IPS-18c (cell line): ENCODE data around the gene HAAO.

Source experiments
- H3K4me3 ChIP-seq: 2 replicates; pipeline ENCODE4 v1.7.0; 2013; ENCODE audit warnings: low read depth, mild to moderate bottlenecking, low read length, moderate library complexity; ENCODE audit not compliant: insufficient read depth
- H3K9me3 ChIP-seq: one replicate; pipeline ENCODE4 v1.6.1; 2013; ENCODE audit warnings: mild to moderate bottlenecking, low read length, moderate library complexity; ENCODE audit not compliant: control insufficient read depth, insufficient read depth

The HAAO gene

GRCh38 chr2:42799881-42800280 is 7.5 kb upstream of the HAAO start:
- Histone ChIP-seq H3K9me3 (no peaks in the 10 kb centered on the region), H3K4me3 (no peak overlapping the region)

GRCh38 chr2:42797281-42797680 is 4.9 kb upstream of the HAAO start:
- H3K9me3 ChIP-seq = no peaks in the 10 kb centered on the region
- no peak overlapping the region for H3K4me3 ChIP-seq

- no peak overlapping the region for H3K4me3 ChIP-seq
Measured at GRCh38 chr2:42796427-42797248, 4.3 kb upstream of the HAAO start.

GRCh38 chr2:42795841-42796301 is 3.5 kb upstream of the HAAO start:
- Histone ChIP-seq H3K4me3 (no peak overlapping the region), H3K9me3 (no peaks in the 10 kb centered on the region)

More at GRCh38 chr2:42796427-42797248, 4.3 kb upstream of the HAAO start:
- no peaks in the 10 kb centered on the region for H3K9me3 ChIP-seq

GRCh38 chr2:42795275-42795674 is 2.9 kb upstream of the HAAO start:
- Histone ChIP-seq H3K4me3 (no peak overlapping the region), H3K9me3 (no peaks in the 10 kb centered on the region)

- H3K9me3 ChIP-seq = no peaks in the 10 kb centered on the region
- H3K4me3 ChIP-seq = no peak overlapping the region
Measured at GRCh38 chr2:42794271-42795046, 2.1 kb upstream of the HAAO start.

GRCh38 chr2:42793334-42794270 is 1.2 kb upstream of the HAAO start:
- H3K4me3 ChIP-seq = peak overlapping the region; percentile 67
- H3K9me3 ChIP-seq = no peaks in the 10 kb centered on the region

- Histone ChIP-seq H3K9me3 (no peaks in the 10 kb centered on the region), H3K4me3 (peak overlapping the region; percentile 67)
Measured at GRCh38 chr2:42792087-42792582, 248 bp downstream of the HAAO start.

GRCh38 chr2:42791606-42792005 is 777 bp downstream of the HAAO start:
- Histone ChIP-seq H3K9me3 (no peaks in the 10 kb centered on the region), H3K4me3 (peak overlapping the region; percentile 67; the same call in 1 of the 2 replicates)

GRCh38 chr2:42789751-42790150 is 2.6 kb downstream of the HAAO start:
- Histone ChIP-seq H3K4me3 (no peak overlapping the region), H3K9me3 (no peaks in the 10 kb centered on the region)

- Histone ChIP-seq H3K4me3 (no peak overlapping the region), H3K9me3 (no peaks in the 10 kb centered on the region)
Measured at GRCh38 chr2:42788882-42789281, 3.5 kb downstream of the HAAO start.

- Histone ChIP-seq H3K4me3 (no peak overlapping the region), H3K9me3 (no peaks in the 10 kb centered on the region)
Measured at GRCh38 chr2:42788478-42788793, 3.9 kb downstream of the HAAO start.

- Histone ChIP-seq H3K9me3 (no peaks in the 10 kb centered on the region), H3K4me3 (no peak overlapping the region)
Measured at GRCh38 chr2:42787788-42788477, 4.5 kb downstream of the HAAO start.

- no peaks in the 10 kb centered on the region for H3K9me3 ChIP-seq
- no peak overlapping the region for H3K4me3 ChIP-seq
Measured at GRCh38 chr2:42787424-42787787, 5.0 kb downstream of the HAAO start.

GRCh38 chr2:42786561-42787345 is 5.6 kb downstream of the HAAO start:
- H3K9me3 ChIP-seq = peaks cover 2% of the 10 kb centered on the region
- no peak overlapping the region for H3K4me3 ChIP-seq
